Ammon's horn (tissue), 1 donor: ENCODE results near the gene BACH1.

Experiments used
- DNase-seq: peaks from one replicate; pipeline ENCODE4 v3.0.0-alpha.2; 2016; ENCODE audit warnings: low spot score

BACH1 gene

GRCh38 chr21:29379517-29380054 lies 80.9 kb downstream of the BACH1 start:
- no peak for DNase-seq

GRCh38 chr21:29382030-29382654 lies 83.4 kb downstream of the BACH1 start:
- no peak for DNase-seq

GRCh38 chr21:29384683-29385359 lies 86.1 kb downstream of the BACH1 start:
- no peak for DNase-seq

- DNase-seq: no peak
Measured at GRCh38 chr21:29385934-29386520, 87.3 kb downstream of the BACH1 start.

- no peak for DNase-seq
Measured at GRCh38 chr21:29386803-29387202, 88.1 kb downstream of the BACH1 start.

GRCh38 chr21:29387598-29387997 lies 88.9 kb downstream of the BACH1 start:
- no peak for DNase-seq

- DNase-seq: no peak
Measured at GRCh38 chr21:29389136-29389535, 90.4 kb downstream of the BACH1 start.

- DNase-seq: no peak
Measured at GRCh38 chr21:29390778-29391177, 92.1 kb downstream of the BACH1 start.

GRCh38 chr21:29394051-29394450 lies 95.3 kb downstream of the BACH1 start:
- DNase-seq: no peak
